Thoracic aorta (tissue), 2 donors: Measurements from ENCODE around the gene UGT1A3. TPM values are rescaled to one million over a fixed set of nuclear protein-coding genes. Genes with fewer than 3 reads are reported as not detected.

Experiments used
- ATAC-seq: fragments of 150-250 bp; one replicate; pipeline ENCODE4 v1.8.0; 2017; ENCODE audit warnings: low read depth; ENCODE audit not compliant: insufficient number of reproducible peaks, low FRiP score
- DNase-seq: peaks from one replicate; pipeline ENCODE4 v3.0.0-alpha.2; 2020; ENCODE audit warnings: low spot score
- H3K27ac ChIP-seq, 2 donors: fragments of 200-600 bp; sonication (generic); 1 replicate in 1 of 2; 2 replicates in 1 of 2; pipeline ENCODE4 v1.5.1; 2016; ENCODE audit warnings: mild to moderate bottlenecking in 2 of 2, moderate library complexity in 2 of 2
- H3K27me3 ChIP-seq: fragments of 200-600 bp; sonication (generic); replicated peaks from 2 replicates; pipeline ENCODE4 v1.6.0; 2016; ENCODE audit warnings: mild to moderate bottlenecking; ENCODE audit not compliant: insufficient read depth
- H3K36me3 ChIP-seq: fragments of 200-600 bp; sonication (generic); one replicate; pipeline ENCODE4 v1.5.1; 2016
- H3K4me1 ChIP-seq, 2 donors: fragments of 200-600 bp; sonication (generic); 1 replicate in 1 of 2; 2 replicates in 1 of 2; pipeline versions ENCODE4 v1.5.1 to v1.6.0; 2016; ENCODE audit warnings: low read depth in 2 of 2, mild to moderate bottlenecking in 1 of 2; ENCODE audit not compliant: control insufficient read depth in 1 of 2
- H3K4me3 ChIP-seq: fragments of 200-600 bp; sonication (generic); 2 replicates; pipeline ENCODE4 v1.5.1; 2016; ENCODE audit warnings: mild to moderate bottlenecking
- H3K9me3 ChIP-seq: fragments of 200-600 bp; sonication (generic); 2 replicates; pipeline ENCODE4 v1.5.1; 2016
- total RNA-seq, 2 donors: library from RNA; depleted of rRNA; stranded (reverse); fragments of >200 nt; gene quantifications; one replicate each; pipeline versions ENCODE4 v1.1.0 to v1.2.3, GENCODE V29; 2016
- TF ChIP-seq, protein P1 (sequence below): fragments of 200-600 bp; sonication (generic); IDR thresholded peaks from one replicate; pipeline ENCODE4 v1.5.1; 2019; ENCODE audit warnings: antibody characterized with exemption

UGT1A3 gene
- total RNA-seq, 2 donors from 2014 or later: not detected

DNA sequence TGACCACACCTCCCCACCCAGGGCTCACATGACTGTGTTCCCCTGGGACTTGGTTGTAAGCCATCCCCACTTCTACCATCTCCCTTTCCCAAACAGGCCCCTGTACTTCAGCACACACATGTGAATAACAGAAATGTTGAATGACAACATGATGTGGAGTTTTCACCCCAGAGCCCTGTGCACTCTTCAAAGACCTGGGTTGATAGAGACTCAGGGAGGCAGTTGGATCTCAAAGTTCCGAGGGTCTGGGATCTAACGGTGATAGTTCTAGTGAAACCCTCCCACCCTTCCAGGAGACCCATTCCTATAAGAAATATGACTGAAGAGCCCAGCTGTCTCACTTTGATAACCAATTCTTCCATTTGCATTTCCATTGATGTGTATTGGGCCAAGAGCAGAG is 49.2 kb downstream of the UGT1A3 start, which contains the start of gene MROH2A:
TSS of gene MROH2A (plus strand) at position 301 of the 400 bp plus-strand sequence. CDS start 1,029 bp downstream, outside the sequence.
- DNase-seq: no peak
- Histone ChIP-seq H3K4me3 (no peak within 1 kb of the TSS), H3K4me1 (no peaks in the 10 kb centered on the region), H3K9me3 (peaks cover 4% of the 10 kb centered on the region), H3K27me3 (no peaks in the 10 kb centered on the region), H3K36me3 (no peaks in the 10 kb centered on the region), H3K27ac (no peak within 1 kb of the TSS)
- TF ChIP-seq, protein P1, sequence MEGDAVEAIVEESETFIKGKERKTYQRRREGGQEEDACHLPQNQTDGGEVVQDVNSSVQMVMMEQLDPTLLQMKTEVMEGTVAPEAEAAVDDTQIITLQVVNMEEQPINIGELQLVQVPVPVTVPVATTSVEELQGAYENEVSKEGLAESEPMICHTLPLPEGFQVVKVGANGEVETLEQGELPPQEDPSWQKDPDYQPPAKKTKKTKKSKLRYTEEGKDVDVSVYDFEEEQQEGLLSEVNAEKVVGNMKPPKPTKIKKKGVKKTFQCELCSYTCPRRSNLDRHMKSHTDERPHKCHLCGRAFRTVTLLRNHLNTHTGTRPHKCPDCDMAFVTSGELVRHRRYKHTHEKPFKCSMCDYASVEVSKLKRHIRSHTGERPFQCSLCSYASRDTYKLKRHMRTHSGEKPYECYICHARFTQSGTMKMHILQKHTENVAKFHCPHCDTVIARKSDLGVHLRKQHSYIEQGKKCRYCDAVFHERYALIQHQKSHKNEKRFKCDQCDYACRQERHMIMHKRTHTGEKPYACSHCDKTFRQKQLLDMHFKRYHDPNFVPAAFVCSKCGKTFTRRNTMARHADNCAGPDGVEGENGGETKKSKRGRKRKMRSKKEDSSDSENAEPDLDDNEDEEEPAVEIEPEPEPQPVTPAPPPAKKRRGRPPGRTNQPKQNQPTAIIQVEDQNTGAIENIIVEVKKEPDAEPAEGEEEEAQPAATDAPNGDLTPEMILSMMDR: no peak
- ATAC-seq: no peak

DNA sequence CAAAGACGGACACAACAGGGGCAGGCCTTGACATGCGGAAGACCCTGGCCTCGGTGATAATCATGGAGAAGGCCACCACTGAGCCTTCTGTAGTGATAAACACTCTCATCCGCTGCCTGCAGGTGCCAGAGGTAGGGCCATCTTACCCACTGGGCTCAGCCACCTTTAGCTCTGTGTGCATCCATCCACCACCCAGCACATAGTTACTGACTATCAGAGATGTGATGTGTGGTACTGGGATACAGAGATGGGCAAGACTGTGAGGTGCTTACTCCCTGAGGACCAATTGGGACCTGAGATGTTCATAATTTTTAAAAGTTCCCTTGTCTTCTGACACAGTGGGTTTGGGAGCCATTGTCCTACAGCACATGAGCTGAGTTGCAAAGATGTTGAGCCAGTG is 50.9 kb downstream of the UGT1A3 start:
- no peak for ATAC-seq
- no peak for DNase-seq
- H3K27me3 ChIP-seq: no peaks in the 10 kb centered on the region
- H3K4me3 ChIP-seq: no peak overlapping the region
- peaks cover 4% of the 10 kb centered on the region for H3K9me3 ChIP-seq
- no peak overlapping the region for H3K27ac ChIP-seq
- TF ChIP-seq, protein P1: no peak
- no peaks in the 10 kb centered on the region for H3K4me1 ChIP-seq
- no peaks in the 10 kb centered on the region for H3K36me3 ChIP-seq

DNA sequence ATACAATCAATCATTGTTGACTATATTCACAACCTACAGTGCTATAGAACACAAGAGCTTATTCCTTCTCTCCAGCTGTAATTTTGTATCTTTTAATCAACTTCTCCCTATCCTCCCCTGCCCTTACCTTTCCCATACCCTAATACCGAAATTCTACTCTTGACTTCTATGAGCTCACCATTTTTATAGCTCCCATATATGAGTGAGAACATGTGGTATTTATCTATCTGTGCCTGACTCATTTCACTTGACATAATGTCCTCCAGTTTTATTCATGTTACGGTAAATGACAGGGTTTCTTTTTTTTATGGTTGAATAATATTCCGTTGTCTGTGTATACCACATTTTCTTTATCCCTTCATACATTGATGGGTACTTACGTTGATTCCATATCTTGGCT is 51.9 kb downstream of the UGT1A3 start:
- ATAC-seq: no peak
- Histone ChIP-seq H3K36me3 (no peaks in the 10 kb centered on the region), H3K4me1 (no peaks in the 10 kb centered on the region), H3K9me3 (peaks cover 2% of the 10 kb centered on the region), H3K27me3 (no peaks in the 10 kb centered on the region), H3K4me3 (no peak overlapping the region), H3K27ac (no peak overlapping the region)
- DNase-seq: no peak
- TF ChIP-seq, protein P1: no peak

DNA sequence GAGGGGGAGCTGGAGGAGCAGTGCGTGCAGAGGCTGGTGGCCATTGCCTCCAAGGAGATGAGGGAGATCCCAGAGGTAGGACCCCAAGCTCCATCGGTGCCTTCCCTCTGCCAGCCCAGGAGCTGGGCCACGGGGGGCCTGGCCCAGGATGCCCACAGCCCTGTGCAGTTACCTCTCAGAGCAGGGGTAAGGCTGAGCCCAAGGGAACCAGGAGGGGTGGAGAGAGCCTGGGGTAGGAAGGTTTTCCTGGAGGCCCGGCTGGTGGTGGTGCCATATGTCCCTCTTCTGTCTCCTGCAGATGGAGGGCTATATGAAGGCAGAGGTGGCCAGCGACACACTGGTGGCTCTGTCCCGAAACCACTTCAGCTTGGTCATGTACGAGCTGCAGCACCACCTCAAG is 60.7 kb downstream of the UGT1A3 start:
- Histone ChIP-seq H3K9me3 (no peaks in the 10 kb centered on the region), H3K27ac (no peak overlapping the region), H3K36me3 (no peaks in the 10 kb centered on the region), H3K4me3 (no peak overlapping the region), H3K4me1 (no peaks in the 10 kb centered on the region), H3K27me3 (no peaks in the 10 kb centered on the region)
- no peak for DNase-seq
- TF ChIP-seq, protein P1: no peak
- ATAC-seq: no peak

DNA sequence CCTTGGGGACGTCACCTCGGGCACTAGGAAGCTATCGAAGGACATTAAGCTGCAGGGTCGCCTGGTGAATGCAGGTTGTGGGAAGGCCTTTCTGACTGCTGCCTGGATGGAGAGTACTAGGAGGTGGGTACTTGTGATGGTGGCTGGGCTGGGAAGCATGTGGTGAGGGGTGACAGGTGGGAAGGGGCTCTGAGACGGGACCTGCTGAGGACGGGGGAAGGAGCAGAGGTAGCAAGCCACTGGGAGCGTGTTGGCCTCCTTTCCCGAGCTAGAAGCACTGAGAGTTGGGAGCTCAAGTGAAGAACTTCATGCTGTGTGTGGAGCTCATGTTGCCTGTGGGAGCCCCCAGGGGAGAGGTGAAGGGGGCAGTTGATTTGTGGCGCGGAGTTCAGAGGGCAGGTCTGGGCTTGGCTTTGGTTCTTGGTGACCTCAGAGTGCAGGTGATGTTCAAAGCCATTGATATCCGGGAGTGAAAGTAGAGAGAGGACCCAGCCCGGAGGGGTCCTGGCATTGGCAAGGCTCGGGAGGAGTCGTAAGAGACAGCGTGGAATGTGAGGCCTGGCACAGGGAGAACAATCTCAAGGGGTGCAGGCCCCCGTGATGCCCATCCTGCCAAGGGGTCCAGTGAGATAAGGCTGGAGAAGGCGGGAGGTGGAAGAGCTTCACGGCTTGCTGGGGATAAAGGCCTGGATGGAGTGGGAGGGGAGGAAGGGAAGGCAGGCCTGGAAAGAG is 62.5 kb downstream of the UGT1A3 start:
- ATAC-seq (no peak), DNase-seq (no peak)
- no peak overlapping the region for H3K4me3 ChIP-seq
- TF ChIP-seq, protein P1: no peak
- H3K27ac ChIP-seq: no peak overlapping the region
- H3K36me3 ChIP-seq: no peaks in the 10 kb centered on the region
- no peaks in the 10 kb centered on the region for H3K27me3 ChIP-seq
- no peaks in the 10 kb centered on the region for H3K9me3 ChIP-seq
- H3K4me1 ChIP-seq: no peaks in the 10 kb centered on the region
